ENCODE results near the gene PAX9. TPM values are rescaled to one million over a fixed set of nuclear protein-coding genes. Genes with fewer than 3 reads are reported as not detected.

The PAX9 gene
- total RNA-seq, 2 experiments from 2014 or later: not detected

DNA sequence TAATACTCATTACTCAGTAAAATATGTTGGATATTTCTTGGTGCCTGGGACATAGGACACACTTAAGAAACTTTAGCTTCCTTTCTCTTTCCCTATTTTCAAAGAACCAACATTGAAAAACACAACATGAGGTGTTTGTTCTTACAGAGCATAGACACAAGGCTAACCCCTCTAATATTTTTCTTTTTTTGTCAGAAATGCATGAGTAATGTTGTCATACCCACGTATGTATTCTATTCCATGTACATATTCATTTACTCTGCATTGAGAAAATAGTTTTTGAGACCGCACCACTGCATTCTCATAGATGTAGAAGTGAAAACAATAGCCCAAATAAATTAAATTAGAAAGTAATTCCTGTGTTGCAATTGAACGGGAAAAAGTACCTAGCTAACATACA, 13.0 kb downstream of the PAX9 start:
- ChIA-PET CTCF (no interaction called here), POLR2A (no interaction called here)
- Mint-ChIP-seq H3K4me1 (ENCODE audit: low read depth) (no peaks in the 10 kb centered on the region), H3K4me3 (no peak overlapping the region), H3K36me3 (ENCODE audit: low read depth) (no peaks in the 10 kb centered on the region), H3K9me3 (no peaks in the 10 kb centered on the region), H3K27me3 (peaks cover 11% of the 10 kb centered on the region), H3K27ac (no peak overlapping the region)
- DNase-seq (no peak), ATAC-seq (no peak)
- TF ChIP-seq, protein P1, sequence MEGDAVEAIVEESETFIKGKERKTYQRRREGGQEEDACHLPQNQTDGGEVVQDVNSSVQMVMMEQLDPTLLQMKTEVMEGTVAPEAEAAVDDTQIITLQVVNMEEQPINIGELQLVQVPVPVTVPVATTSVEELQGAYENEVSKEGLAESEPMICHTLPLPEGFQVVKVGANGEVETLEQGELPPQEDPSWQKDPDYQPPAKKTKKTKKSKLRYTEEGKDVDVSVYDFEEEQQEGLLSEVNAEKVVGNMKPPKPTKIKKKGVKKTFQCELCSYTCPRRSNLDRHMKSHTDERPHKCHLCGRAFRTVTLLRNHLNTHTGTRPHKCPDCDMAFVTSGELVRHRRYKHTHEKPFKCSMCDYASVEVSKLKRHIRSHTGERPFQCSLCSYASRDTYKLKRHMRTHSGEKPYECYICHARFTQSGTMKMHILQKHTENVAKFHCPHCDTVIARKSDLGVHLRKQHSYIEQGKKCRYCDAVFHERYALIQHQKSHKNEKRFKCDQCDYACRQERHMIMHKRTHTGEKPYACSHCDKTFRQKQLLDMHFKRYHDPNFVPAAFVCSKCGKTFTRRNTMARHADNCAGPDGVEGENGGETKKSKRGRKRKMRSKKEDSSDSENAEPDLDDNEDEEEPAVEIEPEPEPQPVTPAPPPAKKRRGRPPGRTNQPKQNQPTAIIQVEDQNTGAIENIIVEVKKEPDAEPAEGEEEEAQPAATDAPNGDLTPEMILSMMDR (IDR thresholded peaks at IDR 0.05): no peak
- intact Hi-C loops (cut with micrococcal nuclease): no loop called here

GRCh38 chr14:36675581-36675980, 13.9 kb downstream of the PAX9 start:
- intact Hi-C loops (cut with micrococcal nuclease): no loop called here
- peaks cover 10% of the 10 kb centered on the region for H3K27me3 Mint-ChIP-seq
- CTCF ChIA-PET: no interaction called here
- no peaks in the 10 kb centered on the region for H3K36me3 Mint-ChIP-seq (ENCODE audit: low read depth)
- ATAC-seq (no peak), DNase-seq (no peak)
- no peaks in the 10 kb centered on the region for H3K4me1 Mint-ChIP-seq (ENCODE audit: low read depth)
- no peak overlapping the region for H3K27ac Mint-ChIP-seq
- TF ChIP-seq, protein P1 (IDR thresholded peaks at IDR 0.05): no peak
- H3K4me3 Mint-ChIP-seq: no peak overlapping the region
- POLR2A ChIA-PET: no interaction called here
- no peaks in the 10 kb centered on the region for H3K9me3 Mint-ChIP-seq

DNA sequence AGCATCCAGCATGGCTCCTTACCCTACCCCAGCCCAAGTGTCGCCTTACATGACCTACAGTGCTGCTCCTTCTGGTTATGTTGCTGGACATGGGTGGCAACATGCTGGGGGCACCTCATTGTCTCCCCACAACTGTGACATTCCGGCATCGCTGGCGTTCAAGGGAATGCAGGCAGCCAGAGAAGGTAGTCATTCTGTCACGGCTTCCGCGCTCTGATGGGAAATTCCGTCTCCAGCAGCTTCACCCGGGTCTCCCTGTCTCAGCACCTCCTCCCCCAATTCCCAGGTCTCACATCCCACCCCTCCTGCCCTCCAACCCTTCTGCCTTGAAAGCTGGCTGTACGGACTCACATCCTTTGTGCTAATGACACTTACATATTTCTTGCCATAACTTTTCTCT, 14.6 kb downstream of the PAX9 start:
- ATAC-seq: no peak
- ChIA-PET POLR2A (interaction anchor here (0.9 kb wide), 1 partner anchor 14 kb away, joined by 3 read pairs; no protein-coding TSS in a partner anchor), CTCF (no interaction called here)
- Mint-ChIP-seq H3K4me3 (no peak overlapping the region), H3K9me3 (no peaks in the 10 kb centered on the region), H3K27me3 (peaks cover 10% of the 10 kb centered on the region), H3K4me1 (ENCODE audit: low read depth) (no peaks in the 10 kb centered on the region), H3K27ac (no peak overlapping the region), H3K36me3 (ENCODE audit: low read depth) (no peaks in the 10 kb centered on the region)
- no peak for DNase-seq
- intact Hi-C loops (cut with micrococcal nuclease): no loop called here
- TF ChIP-seq, protein P1 (IDR thresholded peaks at IDR 0.05): no peak

- ATAC-seq: no peak
- TF ChIP-seq, protein P1 (IDR thresholded peaks at IDR 0.05): no peak
- Mint-ChIP-seq H3K9me3 (no peaks in the 10 kb centered on the region), H3K27ac (no peak overlapping the region), H3K27me3 (peaks cover 1% of the 10 kb centered on the region), H3K4me1 (ENCODE audit: low read depth) (no peaks in the 10 kb centered on the region), H3K4me3 (no peak overlapping the region), H3K36me3 (ENCODE audit: low read depth) (no peaks in the 10 kb centered on the region)
- POLR2A ChIA-PET: no interaction called here
- intact Hi-C loops (cut with micrococcal nuclease): no loop called here
- DNase-seq: no peak
- CTCF ChIA-PET: no interaction called here
Observed at GRCh38 chr14:36682338-36682737, 20.7 kb downstream of the PAX9 start.

GRCh38 chr14:36683083-36683724, 21.5 kb downstream of the PAX9 start:
- Mint-ChIP-seq H3K27me3 (peaks cover 6% of the 10 kb centered on the region), H3K27ac (no peak overlapping the region), H3K9me3 (no peaks in the 10 kb centered on the region), H3K36me3 (ENCODE audit: low read depth) (no peaks in the 10 kb centered on the region), H3K4me1 (ENCODE audit: low read depth) (no peaks in the 10 kb centered on the region), H3K4me3 (no peak overlapping the region)
- TF ChIP-seq, protein P1 (IDR thresholded peaks at IDR 0.05): no peak
- intact Hi-C loops (cut with micrococcal nuclease): no loop called here
- POLR2A ChIA-PET: no interaction called here
- CTCF ChIA-PET: no interaction called here
- DNase-seq: no peak
- ATAC-seq: no peak

All from activated CD8-positive, alpha-beta T cell treated with anti-CD3 and anti-CD28 coated beads for 36 hours (primary cell).